Stimulated activated naive B cell treated with anti-CD40 and anti-IgM and Interleukin-4, amounts not matched to agents 10 μg/mL and 1 μg/mL and 100 μg/mL, for 72 hours (primary cell): ENCODE measurements around the gene GSK3A.

Experiments used
- ATAC-seq, 2 donors: fragments of 150-1000 bp; cut with Tn5 transposase; replicated peaks; 2 replicates each; pipeline ENCODE4 v1.10.0; 2021; ENCODE audit warnings: moderate library complexity in 1 of 2
- DNase-seq: peaks from one replicate; pipeline ENCODE4 v3.0.0; 2021
- H3K27ac Mint-ChIP-seq: one replicate; pipeline ENCODE4 v1.8.0; 2022; ENCODE audit warnings: mild to moderate bottlenecking, mixed read lengths
- H3K27me3 Mint-ChIP-seq, 2 donors: one replicate each; pipeline ENCODE4 v1.8.0; 2022; ENCODE audit warnings: mixed read lengths in 2 of 2
- H3K36me3 Mint-ChIP-seq, 2 donors: one replicate each; pipeline ENCODE4 v1.8.0; 2022; ENCODE audit warnings: mixed read lengths in 2 of 2, mild to moderate bottlenecking in 1 of 2
- H3K4me1 Mint-ChIP-seq, 2 donors: one replicate each; pipeline ENCODE4 v1.8.0; 2022; ENCODE audit warnings: mixed read lengths in 2 of 2, mild to moderate bottlenecking in 1 of 2
- H3K4me3 Mint-ChIP-seq, 2 donors: one replicate each; pipeline ENCODE4 v1.8.0; 2022; ENCODE audit warnings: mild to moderate bottlenecking in 2 of 2, mixed read lengths in 2 of 2, moderate library complexity in 1 of 2
- H3K9me3 Mint-ChIP-seq, 2 donors: one replicate each; pipeline ENCODE4 v1.8.0; 2022; ENCODE audit warnings: mixed read lengths in 2 of 2, mild to moderate bottlenecking in 1 of 2

GSK3A gene

GRCh38 chr19:42224940-42225717 lies 17.3 kb downstream of the GSK3A start:
- Mint-ChIP-seq H3K4me3 (no peak overlapping the region), H3K27me3 (no peaks in the 10 kb centered on the region), H3K9me3 (no peaks in the 10 kb centered on the region), H3K36me3 (peaks cover 33 to 55% of the 10 kb centered on the region in 2 donors), H3K4me1 (peaks cover 26 to 54% of the 10 kb centered on the region in 2 donors), H3K27ac (peak overlapping the region; percentile 60)
- no peak for DNase-seq
- no peak for ATAC-seq

GRCh38 chr19:42220751-42221097 lies 21.7 kb downstream of the GSK3A start:
- Mint-ChIP-seq H3K27ac (no peak overlapping the region), H3K4me3 (peak overlapping the region; percentile 91 to 96), H3K9me3 (no peaks in the 10 kb centered on the region), H3K4me1 (peaks cover 34 to 58% of the 10 kb centered on the region in 2 donors), H3K36me3 (peaks cover 19 to 32% of the 10 kb centered on the region in 2 donors), H3K27me3 (no peaks in the 10 kb centered on the region)
- no peak for ATAC-seq
- no peak for DNase-seq

- DNase-seq (peak; percentile 97), ATAC-seq (peak; percentile 85 to 87)
- Mint-ChIP-seq H3K36me3 (peaks cover 21 to 36% of the 10 kb centered on the region in 2 donors), H3K27ac (peak within 1 kb of the TSS; percentile 95), H3K4me3 (peak within 1 kb of the TSS; percentile 91 to 96), H3K4me1 (peaks cover 41 to 64% of the 10 kb centered on the region in 2 donors), H3K27me3 (no peaks in the 10 kb centered on the region), H3K9me3 (no peaks in the 10 kb centered on the region)
These were observed 22.3 kb downstream of the GSK3A start, which contains the start of gene ZNF526 for GRCh38 chr19:42219812-42220750. TSS of gene ZNF526 (plus strand) at chr19:42220312. CDS start at chr19:42224404, 4,092 bp downstream.

- H3K9me3 Mint-ChIP-seq: no peaks in the 10 kb centered on the region
- peaks cover 25 to 38% of the 10 kb centered on the region in 2 donors for H3K36me3 Mint-ChIP-seq
- peak; percentile 100 for DNase-seq
- peaks cover 49 to 74% of the 10 kb centered on the region in 2 donors for H3K4me1 Mint-ChIP-seq
- peak within 1 kb of the TSS; percentile 95 for H3K27ac Mint-ChIP-seq
- no peaks in the 10 kb centered on the region for H3K27me3 Mint-ChIP-seq
- peak; percentile 80 to 85 for ATAC-seq
- peak within 1 kb of the TSS; percentile 89 to 95 for H3K4me3 Mint-ChIP-seq
These were observed 24.6 kb downstream of the GSK3A start, which contains the start of gene DEDD2 for GRCh38 chr19:42217520-42218437. TSS of gene DEDD2 (minus strand) at chr19:42217677. CDS start at chr19:42217007, 670 bp downstream.

- DNase-seq (peak; percentile 21), ATAC-seq (peak; percentile 3 to 6)
- Mint-ChIP-seq H3K27me3 (no peaks in the 10 kb centered on the region), H3K4me3 (peak overlapping the region; percentile 89 to 95), H3K27ac (peak overlapping the region; percentile 95), H3K36me3 (peaks cover 25 to 32% of the 10 kb centered on the region in 2 donors), H3K9me3 (no peaks in the 10 kb centered on the region), H3K4me1 (peaks cover 44 to 71% of the 10 kb centered on the region in 2 donors)
These were observed 25.5 kb downstream of the GSK3A start for GRCh38 chr19:42216653-42217519.

GRCh38 chr19:42214810-42215485 lies 27.5 kb downstream of the GSK3A start:
- peaks cover 24 to 35% of the 10 kb centered on the region in 2 donors for H3K36me3 Mint-ChIP-seq
- ATAC-seq (no peak), DNase-seq (no peak)
- H3K4me1 Mint-ChIP-seq: peaks cover 38 to 62% of the 10 kb centered on the region in 2 donors
- peak overlapping the region; percentile 75 for H3K27ac Mint-ChIP-seq
- H3K9me3 Mint-ChIP-seq: no peaks in the 10 kb centered on the region
- no peaks in the 10 kb centered on the region for H3K27me3 Mint-ChIP-seq
- no peak overlapping the region for H3K4me3 Mint-ChIP-seq

- Mint-ChIP-seq H3K27me3 (no peaks in the 10 kb centered on the region), H3K4me3 (no peak overlapping the region), H3K27ac (no peak overlapping the region), H3K36me3 (peaks cover 39 to 55% of the 10 kb centered on the region in 2 donors), H3K4me1 (peaks cover 40 to 55% of the 10 kb centered on the region in 2 donors), H3K9me3 (no peaks in the 10 kb centered on the region)
- DNase-seq (no peak), ATAC-seq (no peak)
These were observed 29.5 kb downstream of the GSK3A start for GRCh38 chr19:42212886-42213285.

- H3K4me1 Mint-ChIP-seq: peaks cover 29 to 40% of the 10 kb centered on the region in 2 donors
- H3K36me3 Mint-ChIP-seq: peaks cover 51 to 65% of the 10 kb centered on the region in 2 donors
- H3K27ac Mint-ChIP-seq: peak overlapping the region; percentile 69
- no peak overlapping the region for H3K4me3 Mint-ChIP-seq
- no peak for ATAC-seq
- no peak for DNase-seq
- no peaks in the 10 kb centered on the region for H3K9me3 Mint-ChIP-seq
- no peaks in the 10 kb centered on the region for H3K27me3 Mint-ChIP-seq
These were observed 33.8 kb downstream of the GSK3A start for GRCh38 chr19:42208612-42209011.

GRCh38 chr19:42207767-42208271 lies 34.6 kb downstream of the GSK3A start:
- Mint-ChIP-seq H3K4me1 (peaks cover 29 to 40% of the 10 kb centered on the region in 2 donors), H3K4me3 (no peak overlapping the region), H3K27me3 (no peaks in the 10 kb centered on the region), H3K36me3 (peaks cover 49 to 65% of the 10 kb centered on the region in 2 donors), H3K9me3 (no peaks in the 10 kb centered on the region), H3K27ac (peak overlapping the region; percentile 89)
- no peak for ATAC-seq
- no peak for DNase-seq

- H3K36me3 Mint-ChIP-seq: peaks cover 47 to 70% of the 10 kb centered on the region in 2 donors
- DNase-seq: no peak
- no peaks in the 10 kb centered on the region for H3K27me3 Mint-ChIP-seq
- no peak for ATAC-seq
- peak overlapping the region; percentile 52 for H3K27ac Mint-ChIP-seq
- no peak overlapping the region for H3K4me3 Mint-ChIP-seq
- H3K9me3 Mint-ChIP-seq: no peaks in the 10 kb centered on the region
- H3K4me1 Mint-ChIP-seq: peaks cover 35 to 44% of the 10 kb centered on the region in 2 donors
These were observed 35.3 kb downstream of the GSK3A start for GRCh38 chr19:42206871-42207755.

GRCh38 chr19:42204664-42205063 lies 37.7 kb downstream of the GSK3A start:
- no peak for ATAC-seq
- peaks cover 58 to 80% of the 10 kb centered on the region in 2 donors for H3K36me3 Mint-ChIP-seq
- H3K9me3 Mint-ChIP-seq: no peaks in the 10 kb centered on the region
- no peak overlapping the region for H3K4me3 Mint-ChIP-seq
- peak overlapping the region; percentile 16 for H3K27ac Mint-ChIP-seq
- no peak for DNase-seq
- peaks cover 57 to 68% of the 10 kb centered on the region in 2 donors for H3K4me1 Mint-ChIP-seq
- H3K27me3 Mint-ChIP-seq: no peaks in the 10 kb centered on the region
